Activated CD4-positive, CD25-positive, alpha-beta regulatory T cell treated with anti-CD3 and anti-CD28 coated beads, Interleukin-2, amount 50 U/mL, for 24 hours (primary cell): ENCODE results near the gene PLEKHN1.

Experiments
- ATAC-seq, 2 donors: fragments of 150-1000 bp; cut with Tn5 transposase; one replicate each; pipeline ENCODE4 v1.10.0; 2021; ENCODE audit warnings: mild to moderate bottlenecking in 1 of 2, moderate library complexity in 1 of 2

PLEKHN1 gene, protein sequence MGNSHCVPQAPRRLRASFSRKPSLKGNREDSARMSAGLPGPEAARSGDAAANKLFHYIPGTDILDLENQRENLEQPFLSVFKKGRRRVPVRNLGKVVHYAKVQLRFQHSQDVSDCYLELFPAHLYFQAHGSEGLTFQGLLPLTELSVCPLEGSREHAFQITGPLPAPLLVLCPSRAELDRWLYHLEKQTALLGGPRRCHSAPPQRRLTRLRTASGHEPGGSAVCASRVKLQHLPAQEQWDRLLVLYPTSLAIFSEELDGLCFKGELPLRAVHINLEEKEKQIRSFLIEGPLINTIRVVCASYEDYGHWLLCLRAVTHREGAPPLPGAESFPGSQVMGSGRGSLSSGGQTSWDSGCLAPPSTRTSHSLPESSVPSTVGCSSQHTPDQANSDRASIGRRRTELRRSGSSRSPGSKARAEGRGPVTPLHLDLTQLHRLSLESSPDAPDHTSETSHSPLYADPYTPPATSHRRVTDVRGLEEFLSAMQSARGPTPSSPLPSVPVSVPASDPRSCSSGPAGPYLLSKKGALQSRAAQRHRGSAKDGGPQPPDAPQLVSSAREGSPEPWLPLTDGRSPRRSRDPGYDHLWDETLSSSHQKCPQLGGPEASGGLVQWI

GRCh38 chr1:966135-966703 is at the start of gene PLEKHN1:
TSS of gene PLEKHN1 (plus strand) at chr1:966482. CDS start at chr1:966532, 50 bp downstream.
- peak; percentile 47 to 53 for ATAC-seq

DNA sequence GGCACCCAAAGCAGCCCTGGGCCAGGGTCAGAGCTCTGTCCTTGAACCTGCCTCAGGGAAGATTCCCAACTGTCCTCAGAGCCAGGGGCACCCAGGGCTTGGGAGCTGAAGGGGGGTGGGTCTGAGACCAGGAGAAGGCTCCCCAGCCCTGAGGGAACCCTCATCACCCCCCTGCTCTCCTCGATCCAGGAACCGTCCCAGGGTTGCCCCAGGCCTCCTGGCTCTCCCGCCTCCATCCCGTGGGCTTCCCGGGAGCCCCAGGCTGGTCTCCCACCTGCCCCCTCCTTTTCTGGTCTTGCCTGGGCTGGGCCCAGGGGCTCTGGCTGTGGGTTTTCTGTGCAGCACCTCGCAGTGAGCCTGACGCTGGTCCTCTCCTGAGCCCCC is 49.2 kb upstream of the PLEKHN1 start:
- ATAC-seq = no peak

GRCh38 chr1:917466-918091 is 48.7 kb upstream of the PLEKHN1 start:
- no peak for ATAC-seq

- no peak for ATAC-seq
Observed at GRCh38 chr1:918353-918752, 47.9 kb upstream of the PLEKHN1 start.

GRCh38 chr1:918843-919242 is 47.4 kb upstream of the PLEKHN1 start:
- ATAC-seq = no peak

GRCh38 chr1:919271-919872 is 46.9 kb upstream of the PLEKHN1 start:
- no peak for ATAC-seq

GRCh38 chr1:920010-920409 is 46.3 kb upstream of the PLEKHN1 start:
- no peak for ATAC-seq

- ATAC-seq = no peak
Observed at GRCh38 chr1:920521-920920, 45.8 kb upstream of the PLEKHN1 start.

DNA sequence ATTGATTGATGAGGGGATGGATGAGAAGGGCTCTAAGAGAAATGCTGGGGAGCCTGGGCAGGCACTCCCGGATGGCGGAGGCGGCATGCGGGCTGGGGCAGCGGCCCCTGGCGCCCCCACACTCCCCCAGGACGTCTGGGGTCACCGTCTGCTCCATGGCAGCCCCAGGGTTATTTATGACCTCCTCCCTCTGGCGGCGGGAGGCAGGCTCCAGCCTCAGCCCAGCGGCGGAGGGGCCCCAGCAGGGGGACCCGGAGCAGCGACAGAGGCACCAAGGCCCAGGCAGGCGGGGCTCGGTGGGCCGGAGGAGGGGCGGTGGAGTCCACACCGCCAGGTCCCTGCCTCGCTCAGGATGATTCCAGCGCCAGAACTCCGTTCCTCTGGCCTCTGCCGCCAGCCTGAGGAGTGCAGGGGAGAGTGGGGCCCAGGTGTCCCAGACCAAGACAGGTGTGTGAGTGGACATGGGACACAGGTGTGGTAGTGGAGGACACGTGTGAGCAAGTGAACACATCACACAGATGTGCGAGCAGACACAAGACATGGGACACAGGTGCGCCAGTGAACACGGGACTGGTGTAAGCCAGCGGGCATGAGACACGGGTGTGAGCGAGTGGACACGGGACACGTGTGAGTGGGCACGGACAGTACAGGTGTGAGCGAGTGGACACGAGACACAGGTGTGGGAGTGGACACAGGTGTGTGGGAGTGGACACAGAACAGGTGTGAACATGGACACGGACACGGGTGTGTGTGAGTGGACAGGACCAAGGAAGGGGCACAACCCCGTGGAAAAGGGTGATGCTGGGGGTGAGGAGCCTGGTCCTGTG is 45.1 kb upstream of the PLEKHN1 start:
- peak; percentile 44 to 54 for ATAC-seq

- ATAC-seq = peak; percentile 28 to 37
Observed at GRCh38 chr1:923131-923990, 42.9 kb upstream of the PLEKHN1 start, which contains the start of gene SAMD11. TSS of gene SAMD11 (plus strand) at chr1:923923. CDS start at chr1:924432, 509 bp downstream.

DNA sequence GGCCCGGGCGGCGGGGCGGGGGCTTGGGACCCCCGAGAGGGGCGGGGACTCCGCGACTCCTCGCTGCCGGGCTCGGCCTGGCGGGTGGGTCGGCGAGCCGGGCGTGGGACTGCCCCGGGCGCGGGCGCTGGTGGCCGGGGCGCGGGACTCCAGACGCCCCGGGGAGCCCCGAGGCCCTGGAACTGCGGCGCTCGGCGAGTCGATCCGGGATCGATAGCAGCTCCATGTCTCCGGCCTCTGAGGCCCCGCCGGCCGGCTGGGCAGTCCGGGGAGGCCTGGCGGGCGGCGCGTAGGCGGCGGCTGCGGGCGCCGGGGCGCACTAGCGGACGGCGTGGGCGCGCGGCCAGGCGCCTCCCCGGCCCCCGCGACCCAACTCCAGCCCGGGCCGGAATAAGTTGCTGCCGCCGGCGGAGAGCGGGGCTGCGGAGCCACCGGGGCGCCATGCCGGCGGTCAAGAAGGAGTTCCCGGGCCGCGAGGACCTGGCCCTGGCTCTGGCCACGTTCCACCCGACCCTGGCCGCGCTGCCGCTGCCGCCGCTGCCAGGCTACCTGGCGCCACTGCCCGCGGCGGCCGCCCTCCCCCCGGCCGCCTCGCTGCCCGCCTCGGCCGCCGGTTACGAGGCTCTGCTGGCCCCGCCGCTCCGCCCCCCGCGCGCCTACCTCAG is 42.2 kb upstream of the PLEKHN1 start:
- no peak for ATAC-seq

- ATAC-seq = no peak
Observed at GRCh38 chr1:924656-925560, 41.4 kb upstream of the PLEKHN1 start.

DNA sequence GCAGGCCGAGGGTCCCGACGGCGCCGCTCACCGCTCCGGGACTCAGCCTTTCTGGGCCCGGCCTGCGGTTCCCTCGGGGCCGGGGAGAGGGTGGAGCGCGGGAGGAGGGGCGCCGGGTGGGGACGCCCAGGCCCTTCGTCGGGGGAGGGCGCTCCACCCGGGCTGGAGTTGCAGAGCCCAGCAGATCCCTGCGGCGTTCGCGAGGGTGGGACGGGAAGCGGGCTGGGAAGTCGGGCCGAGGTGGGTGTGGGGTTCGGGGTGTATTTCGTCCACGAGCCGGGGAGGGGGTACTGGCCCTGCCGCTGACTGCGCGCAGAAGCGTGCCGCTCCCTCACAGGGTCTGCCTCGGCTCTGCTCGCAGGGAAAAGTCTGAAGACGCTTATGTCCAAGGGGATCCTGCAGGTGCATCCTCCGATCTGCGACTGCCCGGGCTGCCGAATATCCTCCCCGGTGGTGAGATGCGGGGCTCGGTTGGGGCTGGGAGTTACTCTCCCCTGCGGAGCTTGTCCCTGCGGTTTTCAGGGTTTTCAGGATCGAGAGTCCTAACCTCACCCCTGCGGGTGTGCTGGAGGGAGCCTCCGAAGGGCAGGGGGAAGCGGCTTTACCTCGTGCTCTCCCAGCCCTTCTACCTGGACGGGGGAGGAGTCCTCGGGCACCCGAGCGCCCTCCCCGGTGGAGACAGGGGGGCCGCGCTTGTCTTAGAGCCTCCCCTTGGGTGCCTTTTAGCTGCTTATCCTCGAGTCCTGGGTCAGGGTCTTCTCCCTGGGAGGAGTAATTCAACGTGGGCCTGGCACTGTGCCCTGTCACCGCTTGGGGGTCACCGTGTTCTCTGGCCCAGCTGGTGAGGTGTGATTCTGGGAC is 40.5 kb upstream of the PLEKHN1 start:
- ATAC-seq = no peak

GRCh38 chr1:927234-927633 is 39.0 kb upstream of the PLEKHN1 start:
- no peak for ATAC-seq

GRCh38 chr1:927748-928147 is 38.5 kb upstream of the PLEKHN1 start:
- ATAC-seq = no peak

DNA sequence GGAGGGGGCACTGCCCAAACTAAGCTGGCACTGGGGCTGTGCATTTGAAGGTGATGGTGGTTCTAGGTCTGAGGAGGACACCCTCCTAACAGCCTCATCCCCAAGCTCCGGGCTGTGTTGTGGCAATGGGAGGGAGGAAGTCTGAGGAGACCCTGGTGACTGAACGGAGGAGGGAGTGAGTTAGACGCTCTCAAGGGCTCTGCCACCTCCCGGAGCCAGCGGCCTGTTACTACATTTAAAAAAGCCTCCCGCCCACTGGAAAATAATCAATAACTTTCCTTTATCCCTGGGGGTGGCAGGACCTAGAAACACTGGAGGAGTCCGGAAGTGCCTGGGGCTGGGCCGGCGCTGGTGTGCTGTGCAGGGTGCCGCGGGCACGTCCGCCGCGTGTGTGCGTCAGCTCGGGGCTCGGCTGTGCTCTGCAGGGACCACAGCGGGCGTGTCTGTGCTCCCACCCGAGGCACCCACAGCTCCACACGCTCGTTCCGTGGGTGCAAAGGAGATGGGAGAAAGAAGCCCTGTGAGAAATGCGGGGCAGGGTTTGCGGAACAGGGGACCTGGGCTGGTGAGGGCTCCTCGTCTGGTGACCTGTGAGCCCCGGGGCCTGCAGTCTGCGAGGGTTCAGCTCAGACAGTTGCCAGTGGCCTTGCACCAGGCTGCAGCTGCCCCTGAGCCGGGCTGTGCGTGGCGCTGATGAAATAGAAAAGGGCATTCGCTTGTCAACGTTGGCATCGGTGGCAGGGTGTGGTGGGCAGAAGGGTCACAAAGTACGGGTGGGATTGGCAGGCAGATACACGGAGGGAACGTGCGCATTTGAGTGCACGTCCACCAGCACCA is 37.2 kb upstream of the PLEKHN1 start:
- ATAC-seq = no peak
